Upper lobe of left lung (tissue), 6 donors: Measurements from ENCODE around the gene GHRH. TPM values are rescaled to one million over a fixed set of nuclear protein-coding genes. Genes with fewer than 3 reads are reported as not detected.

ENCODE experiments used
- ATAC-seq, 2 donors: fragments of 200-7000 bp; cut with Tn5 transposase; one replicate each; pipeline ENCODE4 v1.9.1; 2022; ENCODE audit warnings: mild to moderate bottlenecking in 2 of 2, moderate library complexity in 2 of 2; ENCODE audit not compliant: low FRiP score in 2 of 2
- DNase-seq, 2 donors: peaks; one replicate each; pipeline ENCODE4 v3.0.0-alpha.2; 2019 to 2020
- H3K27ac ChIP-seq, 4 donors: fragments of 200-600 bp; sonication (generic); one replicate each; pipeline ENCODE4 v1.5.1; 2016 to 2019
- H3K27me3 ChIP-seq, 4 donors: fragments of 200-600 bp; sonication (generic); one replicate each; pipeline ENCODE4 v1.5.1; 2017 to 2019
- H3K36me3 ChIP-seq, 4 donors: fragments of 200-600 bp; sonication (generic); one replicate each; pipeline ENCODE4 v1.5.1; 2016 to 2019
- H3K4me1 ChIP-seq, 4 donors: fragments of 200-600 bp; sonication (generic); one replicate each; pipeline ENCODE4 v1.5.1; 2018 to 2019
- H3K4me3 ChIP-seq, 4 donors: fragments of 200-600 bp; sonication (generic); one replicate each; pipeline ENCODE4 v1.5.1; 2017 to 2019; ENCODE audit warnings: mild to moderate bottlenecking in 2 of 4, moderate library complexity in 1 of 4
- H3K9me3 ChIP-seq, 4 donors: fragments of 200-600 bp; sonication (generic); one replicate each; pipeline ENCODE4 v1.5.1; 2018 to 2019
- CTCF ChIP-seq, 6 experiments: fragments of 450-650 bp in 4 of 6; fragments of 200-600 bp in 2 of 6; sonication (generic) in 2 of 6; IDR thresholded peaks; one replicate each; pipeline ENCODE4 v1.5.1; 2016 to 2019; ENCODE audit warnings: antibody characterized with exemption in 6 of 6
- EP300 ChIP-seq, 4 donors: sonication (generic); formaldehyde crosslinking; IDR thresholded peaks; one replicate each; pipeline ENCODE4 v1.5.1; 2017; ENCODE audit warnings: antibody characterized with exemption in 4 of 4, control low read depth in 2 of 4
- POLR2A ChIP-seq, 4 donors: fragments of 450-650 bp; IDR thresholded peaks; one replicate each; pipeline ENCODE4 v1.5.1; 2016 to 2017; ENCODE audit warnings: antibody characterized with exemption in 4 of 4, mild to moderate bottlenecking in 2 of 4
- POLR2AphosphoS5 ChIP-seq, 2 donors: sonication (generic); formaldehyde crosslinking; IDR thresholded peaks; one replicate each; pipeline ENCODE4 v1.5.1; 2017; ENCODE audit warnings: antibody characterized with exemption in 2 of 2
- WGBS, 2 donors: methylation state at CpG; one replicate each; pipeline ENCODE4 v1.1.5; 2017 to 2018; 5-methylcytosine and 5-hydroxymethylcytosine counted together
- total RNA-seq, 6 donors: library from RNA; depleted of rRNA in 4 of 6; stranded (reverse); fragments of >200 nt in 4 of 6; gene quantifications; one replicate each; pipeline versions ENCODE4 v1.1.0 to v1.2.1, GENCODE V29; 2016 to 2021
- donor health status: DM: no; HTN: no; CAD: no; lungs with moderate emphysema.
- donor health status: DM: no; HTN: yes; CAD: no; lungs with severe emphysema.

GHRH gene
- total RNA-seq, 6 donors from 2014 or later: not detected

GRCh38 chr20:37276494-37277252 lies 15.1 kb upstream of the GHRH start:
- H3K4me3 ChIP-seq: peak overlapping the region in 1 of 4 donors; percentile 7
- H3K9me3 ChIP-seq: no peaks in the 10 kb centered on the region
- peaks cover 9 to 12% (median 10%) of the 10 kb centered on the region in 4 donors for H3K4me1 ChIP-seq
- peak overlapping the region; percentile 7 to 56 (median 30) for H3K27ac ChIP-seq
- H3K27me3 ChIP-seq: no peaks in the 10 kb centered on the region
- ATAC-seq (peak in 1 of 2 donors; percentile 78), DNase-seq (peak in 1 of 2 donors; percentile 53)
- WGBS, 2 donors: 18 to 20% methylated on average over 15 of the region's 15 CpGs
- TF ChIP-seq POLR2AphosphoS5 (IDR thresholded peaks at IDR 0.05): no peak
- TF ChIP-seq CTCF (IDR thresholded peaks at IDR 0.05): peak in 1 of 6 experiments; percentile 11
- TF ChIP-seq POLR2A (IDR thresholded peaks at IDR 0.05): no peak
- TF ChIP-seq EP300 (IDR thresholded peaks at IDR 0.05): no peak
- H3K36me3 ChIP-seq: no peaks in the 10 kb centered on the region

GRCh38 chr20:37274851-37275524 lies 13.4 kb upstream of the GHRH start:
- ATAC-seq: peak in 1 of 2 donors; percentile 4
- WGBS, 2 donors: 45 to 50% methylated on average over 5 of the region's 5 CpGs
- TF ChIP-seq EP300 (IDR thresholded peaks at IDR 0.05) (no peak), POLR2AphosphoS5 (IDR thresholded peaks at IDR 0.05) (no peak), CTCF (IDR thresholded peaks at IDR 0.05) (no peak), POLR2A (IDR thresholded peaks at IDR 0.05) (no peak)

GRCh38 chr20:37273988-37274387 lies 12.4 kb upstream of the GHRH start:
- Histone ChIP-seq H3K4me1 (peaks cover 9 to 22% (median 12%) of the 10 kb centered on the region in 4 donors), H3K36me3 (no peaks in the 10 kb centered on the region), H3K9me3 (no peaks in the 10 kb centered on the region), H3K4me3 (no peak overlapping the region), H3K27ac (no peak overlapping the region), H3K27me3 (no peaks in the 10 kb centered on the region)
- TF ChIP-seq POLR2A (IDR thresholded peaks at IDR 0.05) (no peak), EP300 (IDR thresholded peaks at IDR 0.05) (no peak), POLR2AphosphoS5 (IDR thresholded peaks at IDR 0.05) (no peak), CTCF (IDR thresholded peaks at IDR 0.05) (no peak)
- WGBS, 2 donors: 60 to 79% methylated on average over 1 of the region's 1 CpG
- DNase-seq (no peak), ATAC-seq (no peak)

More at GRCh38 chr20:37274851-37275524, 13.4 kb upstream of the GHRH start:
- Histone ChIP-seq H3K4me1 (peaks cover 9 to 17% (median 10%) of the 10 kb centered on the region in 4 donors), H3K36me3 (no peaks in the 10 kb centered on the region), H3K4me3 (no peak overlapping the region), H3K27ac (peak overlapping the region in 1 of 4 donors; percentile 36), H3K27me3 (no peaks in the 10 kb centered on the region), H3K9me3 (no peaks in the 10 kb centered on the region)
- no peak for DNase-seq

- ATAC-seq: no peak
- DNase-seq: no peak
- WGBS, 2 donors: 81 to 84% methylated on average over 3 of the region's 3 CpGs
- H3K27me3 ChIP-seq: no peaks in the 10 kb centered on the region
- H3K4me3 ChIP-seq: no peak overlapping the region
- no peaks in the 10 kb centered on the region for H3K36me3 ChIP-seq
- TF ChIP-seq POLR2AphosphoS5 (IDR thresholded peaks at IDR 0.05) (no peak), CTCF (IDR thresholded peaks at IDR 0.05) (no peak), POLR2A (IDR thresholded peaks at IDR 0.05) (no peak), EP300 (IDR thresholded peaks at IDR 0.05) (no peak)
- peaks cover under 1 to 12% (median 3%) of the 10 kb centered on the region in 4 donors for H3K4me1 ChIP-seq
- no peaks in the 10 kb centered on the region for H3K9me3 ChIP-seq
- H3K27ac ChIP-seq: peak overlapping the region in 3 of 4 donors; percentile 60 to 79 (median 63)
These were observed 9.8 kb upstream of the GHRH start for GRCh38 chr20:37271421-37271768.
